HepG2 (cell line): ENCODE measurements around the gene ARL8B. TPM values are rescaled to one million over a fixed set of nuclear protein-coding genes. Genes with fewer than 3 reads are reported as not detected.

ENCODE experiments used
- ATAC-seq: fragments of 200-7000 bp; cut with Tn5 transposase; 3 replicates; pipeline ENCODE4 v1.9.1; 2020; ENCODE audit warnings: mild to moderate bottlenecking, moderate library complexity
- BruUV-seq: library from RNA; stranded (reverse); fragments of 400-500 nt; replicated peaks from 2 replicates; lab custom pipeline; 2021; lab: Mats Ljungman, UMichigan
- CTCF ChIA-PET: fragments of 300-600 bp; formaldehyde crosslinking; extraction: SDS; loops from one replicate; lab custom pipeline; 2021; ENCODE audit warnings: low total read pairs, inconsistent platforms, low intra/inter-chr PET ratio; lab: Yijun Ruan, JAX
- POLR2A ChIA-PET: fragments of 350-600 bp; sonication (Branson Sonifier 250); formaldehyde crosslinking; loops from one replicate; lab custom pipeline; 2020; ENCODE audit warnings: antibody characterized with exemption, inconsistent platforms; lab: Yijun Ruan, JAX
- DNase-seq: peaks from one replicate; pipeline ENCODE4 v3.0.0-alpha.2; 2015; ENCODE audit warnings: low spot score
- FAIRE-seq: peaks from 3 replicates; lab custom pipeline; 2011; peaks lifted over from hg19 to GRCh38; lab: Jason Lieb, UNC
- H2AFZ ChIP-seq: one replicate; pipeline ENCODE4 v1.6.1; 2011; ENCODE audit warnings: low read length, inconsistent platforms
- H3K27ac ChIP-seq: fragments of 300-600 bp; 3 replicates; pipeline ENCODE4 v1.8.0; 2011; ENCODE audit warnings: mixed run types, mild to moderate bottlenecking, mixed read lengths, low read length, inconsistent platforms; ENCODE audit not compliant: insufficient read depth; ENCODE audit errors: extremely low read length
- H3K27me3 ChIP-seq, 2 experiments: fragments of 200-600 bp in 1 of 2; 2 replicates in 1 of 2; 3 replicates in 1 of 2; pipeline versions ENCODE4 v1.6.0 to v1.8.0; 2011; ENCODE audit warnings: low read length in 2 of 2, mild to moderate bottlenecking in 2 of 2, moderate library complexity in 2 of 2, inconsistent platforms in 1 of 2; ENCODE audit not compliant: insufficient read depth in 2 of 2, control insufficient read depth in 1 of 2
- H3K36me3 ChIP-seq, 2 experiments: fragments of 200-600 bp in 1 of 2; replicated peaks in 1 of 2; 2 replicates in 1 of 2; 3 replicates in 1 of 2; pipeline versions ENCODE4 v1.5.1 to v1.8.0; 2011; ENCODE audit warnings: low read length in 2 of 2, inconsistent platforms in 1 of 2; ENCODE audit not compliant: insufficient read depth in 2 of 2, control insufficient read depth in 1 of 2
- H3K4me1 ChIP-seq: 2 replicates; pipeline ENCODE4 v1.5.1; 2012; ENCODE audit warnings: low read length, inconsistent platforms; ENCODE audit not compliant: insufficient read depth
- H3K4me2 ChIP-seq: 2 replicates; pipeline ENCODE4 v1.6.0; 2011; ENCODE audit warnings: low read depth, low read length, inconsistent platforms
- H3K4me3 ChIP-seq, 3 experiments: fragments of 200-600 bp in 1 of 3; sonication (generic), shearing (Covaris generic) in 1 of 3; replicated peaks in 1 of 3; 2 replicates each; pipeline ENCODE4 v1.5.1; 2011 to 2016; ENCODE audit warnings: low read length in 3 of 3, inconsistent platforms in 2 of 3, low read depth in 2 of 3, mild to moderate bottlenecking in 2 of 3, control low read depth in 1 of 3, mixed read lengths in 1 of 3; ENCODE audit not compliant: insufficient read depth in 1 of 3
- H3K79me2 ChIP-seq: one replicate; pipeline ENCODE4 v1.6.1; 2011; ENCODE audit warnings: low read length, inconsistent platforms; ENCODE audit not compliant: insufficient read depth
- H3K9ac ChIP-seq: 2 replicates; pipeline ENCODE4 v1.6.0; 2011; ENCODE audit warnings: mild to moderate bottlenecking, low read depth, low read length, inconsistent platforms; ENCODE audit not compliant: insufficient read depth
- H3K9me3 ChIP-seq: 2 replicates; pipeline ENCODE4 v1.5.1; 2012; ENCODE audit warnings: mild to moderate bottlenecking, low read length
- H4K20me1 ChIP-seq: 2 replicates; pipeline ENCODE4 v1.6.0; 2011; ENCODE audit warnings: inconsistent platforms, mild to moderate bottlenecking, low read length, moderate library complexity; ENCODE audit not compliant: insufficient read depth
- AHR ChIP-seq: IDR thresholded peaks from 2 replicates; pipeline ENCODE4 v1.6.1; 2018; ENCODE audit warnings: missing genetic modification reagents, missing compliant biosample characterization
- CC2D1A ChIP-seq: sonication (generic); formaldehyde crosslinking; IDR thresholded peaks from 2 replicates; pipeline ENCODE4 v1.8.1; 2023; ENCODE audit warnings: mild to moderate bottlenecking, missing genetic modification reagents
- DNMT3B ChIP-seq: conservative IDR thresholded peaks from 2 replicates; pipeline ENCODE4 v1.6.1; 2016; ENCODE audit warnings: missing biosample characterization, control low read depth
- ERF ChIP-seq: IDR thresholded peaks from 2 replicates; pipeline ENCODE4 v1.6.1; 2018; ENCODE audit warnings: missing biosample characterization, missing genetic modification reagents
- HMG20B ChIP-seq: conservative IDR thresholded peaks from 2 replicates; pipeline ENCODE4 v1.6.1; 2016; ENCODE audit warnings: missing genetic modification reagents, missing compliant biosample characterization
- HOMEZ ChIP-seq: IDR thresholded peaks from 2 replicates; pipeline ENCODE4 v1.6.1; 2016; ENCODE audit warnings: low read depth
- HOXD1 ChIP-seq: sonication (generic); formaldehyde crosslinking; IDR thresholded peaks from 2 replicates; pipeline ENCODE4 v1.5.0; 2020; ENCODE audit warnings: missing genetic modification reagents
- KLF13 ChIP-seq: sonication (generic); formaldehyde crosslinking; IDR thresholded peaks from 2 replicates; pipeline ENCODE4 v1.4.0; 2020; ENCODE audit warnings: mild to moderate bottlenecking, missing genetic modification reagents
- NONO ChIP-seq, 2 experiments: fragments of 450-650 bp in 1 of 2; sonication (generic) in 1 of 2; formaldehyde crosslinking in 1 of 2; IDR thresholded peaks in 1 of 2; conservative IDR thresholded peaks in 1 of 2; 2 replicates each; pipeline versions ENCODE4 v1.6.1 to v1.8.0; 2017 to 2022; ENCODE audit warnings: mild to moderate bottlenecking in 1 of 2, missing genetic modification reagents in 1 of 2, moderate library complexity in 1 of 2
- PHF21A ChIP-seq: sonication (generic); formaldehyde crosslinking; IDR thresholded peaks from 2 replicates; pipeline ENCODE4 v1.5.0; 2020; ENCODE audit warnings: mild to moderate bottlenecking, missing genetic modification reagents
- PRDM15 ChIP-seq: sonication (generic); formaldehyde crosslinking; IDR thresholded peaks from 2 replicates; pipeline ENCODE4 v1.4.0; 2020; ENCODE audit warnings: missing genetic modification reagents
- SALL1 ChIP-seq: sonication (generic); formaldehyde crosslinking; IDR thresholded peaks from 2 replicates; pipeline ENCODE4 v1.8.0; 2022; ENCODE audit warnings: mild to moderate bottlenecking, missing genetic modification reagents
- ZNF180 ChIP-seq: sonication (generic); formaldehyde crosslinking; IDR thresholded peaks from 2 replicates; pipeline ENCODE4 v1.4.0; 2020; ENCODE audit warnings: low read depth, missing genetic modification reagents, borderline replicate concordance
- ZNF282 ChIP-seq: fragments of 450-650 bp; IDR thresholded peaks from 2 replicates; pipeline ENCODE4 v1.6.1; 2018; ENCODE audit not compliant: partially characterized antibody
- ZNF530 ChIP-seq: sonication (generic); formaldehyde crosslinking; IDR thresholded peaks from 2 replicates; pipeline ENCODE4 v1.5.0; 2020; ENCODE audit warnings: low read depth, mild to moderate bottlenecking, missing genetic modification reagents
- ZNF557 ChIP-seq: sonication (generic); formaldehyde crosslinking; IDR thresholded peaks from 2 replicates; pipeline ENCODE4 v1.4.0; 2020; ENCODE audit warnings: missing genetic modification reagents
- ZNF644 ChIP-seq: IDR thresholded peaks from 2 replicates; pipeline ENCODE4 v1.6.1; 2016; ENCODE audit warnings: low read depth
- ZNF782 ChIP-seq: sonication (generic); formaldehyde crosslinking; IDR thresholded peaks from 2 replicates; pipeline ENCODE4 v1.4.0; 2020; ENCODE audit warnings: missing genetic modification reagents, mild to moderate bottlenecking, borderline replicate concordance
- ZSCAN9 ChIP-seq: IDR thresholded peaks from 2 replicates; pipeline ENCODE4 v1.6.1; 2016; ENCODE audit warnings: borderline replicate concordance
- WGBS: methylation state at CpG from one replicate; pipeline ENCODE4 v1.1.6; 2017; ENCODE audit warnings: low lambda C conversion rate; 5-methylcytosine and 5-hydroxymethylcytosine counted together
- in situ Hi-C: cut with HindIII; loops from 2 replicates; pipeline ENCODE4 v1.10.0; 2017; ENCODE audit warnings: low pct_unique_long_range_greater_than_20kb; ENCODE audit not compliant: extremely low pct_ligation_motif_present
- intact Hi-C: fragments of 100-400 bp; cut with micrococcal nuclease; formaldehyde crosslinking; loops from one replicate; pipeline ENCODE4 v1.10.0; 2022; ENCODE audit not compliant: unreplicated experiment
- polyA plus RNA-seq, 8 experiments: library from polyadenylated mRNA; depleted of rRNA in 3 of 8; stranded (reverse) in 7 of 8; unstranded in 1 of 8; fragments of >200 nt; fragmentation: Illumina TruSeq in 4 of 8; extraction: Trizol in 4 of 8; gene quantifications; 2 replicates each; pipeline versions ENCODE4 v1.2.1 to v1.2.3, GENCODE V29; 2011 to 2016; ENCODE audit warnings: low read depth in 4 of 8, missing spikeins in 1 of 8, mixed read lengths in 1 of 8; ENCODE audit not compliant: insufficient read depth in 1 of 8
- total RNA-seq, 5 experiments: library from RNA; depleted of rRNA; stranded (reverse); fragments of >200 nt; fragmentation: Illumina TruSeq; extraction: Trizol; gene quantifications; 2 replicates each; pipeline ENCODE4 v1.2.3, GENCODE V29; 2016; ENCODE audit warnings: low read depth in 1 of 5

Gene ARL8B
- total and polyA plus RNA-seq, 2 of the 13 experiments (the other 11 are each of a cell fraction or from before 2014, with no cell fraction given), result 23.5 to 30.4 TPM

DNA sequence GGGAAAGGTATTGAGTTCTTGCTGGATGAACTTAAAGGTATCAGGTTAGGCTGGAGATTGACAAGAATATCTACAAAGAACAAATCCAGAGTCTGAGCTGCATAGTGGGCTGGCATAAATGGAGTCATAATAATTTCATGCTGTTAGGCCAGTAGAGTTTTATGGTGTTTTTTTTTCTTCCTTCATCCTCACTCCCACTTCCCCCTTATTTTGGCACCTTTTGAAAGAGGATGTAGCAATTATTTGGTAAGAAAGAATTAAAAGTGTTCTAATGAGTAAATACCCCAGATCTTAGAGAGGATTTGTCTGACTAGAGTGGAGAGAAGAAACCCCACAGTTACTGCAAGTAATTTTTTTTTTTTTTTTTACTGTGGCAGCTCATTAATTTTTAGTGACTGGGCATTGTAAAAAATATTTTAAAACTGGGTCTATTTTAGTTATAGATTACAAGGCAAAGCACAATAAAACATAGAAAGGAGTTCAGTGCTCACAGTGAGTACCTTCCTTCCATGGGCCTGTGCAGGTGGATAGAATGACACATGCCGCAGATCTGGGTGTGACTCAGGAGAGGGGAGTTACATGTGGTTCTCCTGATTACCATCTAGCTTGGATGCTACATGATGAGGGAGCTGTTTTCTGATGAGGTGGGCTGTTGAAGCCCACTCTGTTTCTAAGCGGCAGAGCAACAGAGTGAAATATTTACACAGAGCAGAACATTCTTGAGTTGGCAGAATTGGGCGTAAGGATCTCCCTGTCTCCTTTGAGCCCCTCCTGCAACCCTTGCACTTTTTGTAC, 70.7 kb downstream of the ARL8B start:
- peaks cover 95% of the 10 kb centered on the region for H3K79me2 ChIP-seq
- no peak overlapping the region for H2AFZ ChIP-seq
- no peak overlapping the region for H3K4me2 ChIP-seq
- H3K4me1 ChIP-seq, result peaks cover 76% of the 10 kb centered on the region
- whole genome bisulfite sequencing, result 95% methylated on average over 3 of the region's 3 CpGs
- no peak for TF ChIP-seq ZSCAN9
- no peak for TF ChIP-seq HOXD1 (CRISPR knock-in tag)
- no peak for TF ChIP-seq ZNF782 (CRISPR knock-in tag)
- TF ChIP-seq ZNF530, result no peak
- TF ChIP-seq ZNF180, result no peak
- no peak for TF ChIP-seq PRDM15 (CRISPR knock-in tag)
- TF ChIP-seq KLF13 (CRISPR knock-in tag), result no peak
- TF ChIP-seq HOMEZ (CRISPR knock-in tag), result no peak
- TF ChIP-seq ZNF557, result no peak
- no peak for TF ChIP-seq DNMT3B (CRISPR knock-in tag)
- TF ChIP-seq ZNF282, result no peak
- no peak for TF ChIP-seq AHR (CRISPR knock-in tag)
- TF ChIP-seq NONO (IDR thresholded peaks at IDR 0.05), result no peak
- no peak for TF ChIP-seq NONO (CRISPR knock-in tag; conservative IDR thresholded peaks at IDR 0.05)
- TF ChIP-seq PHF21A (CRISPR knock-in tag), result no peak
- TF ChIP-seq HMG20B (CRISPR knock-in tag), result no peak
- TF ChIP-seq ERF (CRISPR knock-in tag), result no peak
- TF ChIP-seq ZNF644 (CRISPR knock-in tag), result no peak
- TF ChIP-seq SALL1 (CRISPR knock-in tag), result no peak
- TF ChIP-seq CC2D1A (CRISPR knock-in tag), result no peak
- no peak overlapping the region for H3K27ac ChIP-seq
- CTCF ChIA-PET, result no interaction called here
- in situ Hi-C loops (no loop called here), intact Hi-C loops (no loop called here)
- POLR2A ChIA-PET, result interaction anchor here (1.2 kb wide), 1 partner anchor 54 kb away, joined by 4 read pairs; no protein-coding TSS in a partner anchor
- no peak for ATAC-seq
- no TSS peak for BruUV-seq
- no peaks in the 10 kb centered on the region for H3K9me3 ChIP-seq
- DNase-seq, result no peak
- FAIRE-seq, result no peak
- peaks cover 4 to 31% of the 10 kb centered on the region in 2 experiments for H3K36me3 ChIP-seq
- H3K4me3 ChIP-seq, result no peak overlapping the region
- H3K9ac ChIP-seq, result no peak overlapping the region
- H4K20me1 ChIP-seq, result peaks cover 23% of the 10 kb centered on the region
- no peaks in the 10 kb centered on the region; a peak in 1 of 5 replicates for H3K27me3 ChIP-seq
